Activated CD4-positive, alpha-beta T cell treated with anti-CD3 and anti-CD28 coated beads, Interleukin-2, amount 50 U/mL, for 24 hours (primary cell): ENCODE measurements around the gene RMND5B.
"Not testable (repeated sequence)": the region's sequence is repeated elsewhere in the genome, so short reads cannot be mapped to it uniquely, and the experiment has no call there.

Experiments used
- DNase-seq, 2 donors: peaks; one replicate each; pipeline ENCODE4 v3.0.0-alpha.2; 2020; ENCODE audit warnings: low read depth in 1 of 2, low spot score in 1 of 2

Gene RMND5B

DNA sequence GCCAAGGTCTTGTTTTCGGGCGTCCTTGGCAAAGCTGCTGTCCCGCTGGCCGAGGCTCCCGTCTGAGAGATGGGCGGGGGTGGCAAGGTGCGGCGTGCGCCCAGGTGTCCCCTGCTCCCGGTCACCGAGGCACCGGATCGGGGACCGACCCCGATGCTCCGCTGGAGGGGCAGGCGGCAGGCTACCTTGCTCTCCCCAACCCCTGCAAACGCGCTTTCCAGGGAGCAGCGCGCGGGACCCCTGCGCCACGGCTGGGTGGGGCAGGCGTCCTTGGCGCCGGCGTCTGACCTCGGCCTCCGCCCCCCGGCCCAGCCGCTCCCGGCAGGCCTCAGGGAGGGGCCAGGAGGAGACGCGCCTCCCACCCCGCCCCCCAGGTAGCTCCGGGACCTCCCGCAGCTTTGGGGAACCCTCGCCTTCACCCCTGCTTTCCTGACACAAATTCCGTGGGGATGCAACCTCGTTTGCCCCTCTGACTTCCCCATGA is 16.9 kb upstream of the RMND5B start:
- no peak for DNase-seq

DNA sequence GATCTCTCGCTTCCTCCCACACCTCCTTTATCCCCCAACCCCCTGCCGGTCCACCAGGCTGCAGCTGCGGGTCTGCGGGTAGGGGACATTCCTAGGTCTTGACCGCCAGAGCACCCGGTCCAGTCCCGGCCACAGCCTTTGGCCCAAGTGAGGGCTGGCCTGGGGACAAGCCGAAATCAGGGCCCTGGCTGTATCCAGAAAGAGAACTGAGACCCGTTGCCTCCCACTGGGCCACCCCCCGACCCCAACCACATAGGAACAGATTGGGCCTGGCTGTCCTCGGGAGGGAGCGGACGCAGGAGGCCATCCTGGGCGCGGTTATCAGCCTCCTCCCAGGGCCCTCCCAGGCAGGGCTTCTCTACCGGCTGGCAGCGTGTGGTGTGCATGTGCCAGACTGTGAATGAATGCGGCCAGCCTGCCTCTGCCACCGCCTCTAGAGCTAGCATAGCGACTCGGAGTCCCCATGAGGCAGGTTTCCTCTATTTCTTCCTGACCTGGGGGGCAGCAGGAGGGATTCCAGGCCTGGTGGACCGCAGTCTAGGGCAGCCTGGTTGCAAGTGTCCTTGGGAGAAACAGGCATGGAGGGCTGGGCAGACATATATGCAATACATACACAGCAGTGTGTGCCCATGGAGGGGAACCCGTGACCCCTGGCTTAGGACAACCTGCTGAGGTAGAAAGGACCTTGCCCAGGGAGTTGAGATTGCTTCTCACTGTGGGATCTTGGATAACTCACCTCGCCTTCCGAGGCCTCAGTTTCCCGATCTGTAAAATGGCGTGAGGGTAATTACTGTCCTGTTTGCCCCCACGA is 16.3 kb upstream of the RMND5B start:
- no peak for DNase-seq

DNA sequence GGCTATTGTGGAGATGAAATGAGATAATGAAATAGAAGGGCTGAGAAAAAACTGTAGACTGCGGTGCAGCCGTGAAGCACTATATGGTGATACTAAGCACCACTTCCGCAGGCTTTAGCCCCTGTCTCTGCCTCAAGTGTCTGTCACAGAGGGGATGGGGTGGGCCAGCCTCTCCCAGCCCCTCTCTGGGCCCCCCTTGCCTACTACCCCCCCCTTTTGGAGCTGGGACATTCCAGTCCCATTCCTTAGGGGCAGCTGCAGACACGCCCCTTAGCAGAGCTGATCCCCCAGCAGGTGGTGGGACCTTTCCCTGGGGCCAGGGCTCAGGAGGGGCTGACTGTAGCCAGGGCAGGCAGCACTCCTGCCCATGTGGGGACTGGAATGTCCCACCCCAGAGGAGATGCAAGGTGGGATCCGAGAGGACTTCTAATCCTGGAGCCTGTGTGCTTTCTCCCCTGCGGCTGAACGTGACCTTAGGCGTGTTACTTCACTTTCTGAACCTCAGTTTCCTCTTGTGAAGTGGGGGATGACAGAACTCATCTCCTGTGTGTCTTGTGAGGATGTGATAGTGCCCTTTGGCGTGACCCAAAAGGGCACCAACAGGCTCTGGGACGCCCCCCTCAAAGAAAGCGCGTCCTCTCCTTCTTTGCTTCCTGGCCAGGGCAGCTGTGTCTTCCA is 15.5 kb upstream of the RMND5B start:
- no peak for DNase-seq

DNA sequence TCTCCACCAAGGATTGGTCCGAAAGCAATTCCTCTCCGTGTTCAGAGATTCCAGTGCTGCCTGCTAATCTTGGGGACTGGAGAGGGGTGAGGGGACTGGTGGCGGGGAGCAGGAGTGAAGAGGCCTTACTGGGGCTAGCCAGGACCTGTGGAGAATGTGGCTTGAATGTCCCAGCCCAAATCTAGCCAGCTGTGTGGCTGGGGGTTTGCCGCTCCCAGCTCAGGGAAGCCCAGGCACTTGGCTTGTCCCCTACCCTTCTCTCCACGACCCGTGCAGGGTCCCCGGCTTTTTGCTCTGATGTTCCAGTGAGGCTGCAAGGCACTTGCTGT is 15.0 kb upstream of the RMND5B start:
- DNase-seq = no peak

DNA sequence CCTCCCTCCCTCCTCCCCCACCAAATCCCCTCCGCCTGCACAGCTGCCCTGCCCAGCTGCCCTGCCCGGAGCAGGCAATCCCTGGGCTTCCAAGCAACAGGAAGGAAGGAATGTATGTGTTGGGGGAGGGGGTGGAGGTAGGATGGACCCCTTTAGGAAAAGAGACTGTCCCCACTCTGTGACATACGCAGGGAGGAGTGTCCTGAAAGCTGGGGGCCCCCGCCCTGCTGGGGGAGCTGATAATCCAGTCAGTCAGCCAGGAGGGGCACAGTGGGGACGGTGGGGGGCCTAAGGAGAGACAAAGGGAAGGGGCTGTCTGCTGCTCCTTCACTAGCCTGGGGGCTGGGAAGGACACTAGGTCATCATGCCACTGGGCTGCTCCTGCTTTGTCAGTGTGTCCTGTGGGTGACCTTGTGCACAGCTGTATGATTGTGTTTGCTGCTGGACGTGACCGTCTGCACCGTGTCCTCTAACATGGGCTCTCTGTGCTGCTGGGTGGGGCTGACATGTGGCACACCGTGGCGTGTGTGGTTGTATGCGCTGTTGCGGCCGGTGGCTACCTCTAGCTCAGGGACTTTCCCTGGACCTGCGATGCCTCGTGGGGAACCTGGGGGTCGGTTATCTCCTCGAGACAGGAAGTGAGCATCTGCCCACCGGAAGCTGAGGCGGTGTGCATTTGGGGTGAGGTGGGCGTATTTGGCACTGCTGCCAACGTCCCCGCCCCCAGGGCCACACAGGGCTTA is 14.5 kb upstream of the RMND5B start:
- DNase-seq = no peak

DNA sequence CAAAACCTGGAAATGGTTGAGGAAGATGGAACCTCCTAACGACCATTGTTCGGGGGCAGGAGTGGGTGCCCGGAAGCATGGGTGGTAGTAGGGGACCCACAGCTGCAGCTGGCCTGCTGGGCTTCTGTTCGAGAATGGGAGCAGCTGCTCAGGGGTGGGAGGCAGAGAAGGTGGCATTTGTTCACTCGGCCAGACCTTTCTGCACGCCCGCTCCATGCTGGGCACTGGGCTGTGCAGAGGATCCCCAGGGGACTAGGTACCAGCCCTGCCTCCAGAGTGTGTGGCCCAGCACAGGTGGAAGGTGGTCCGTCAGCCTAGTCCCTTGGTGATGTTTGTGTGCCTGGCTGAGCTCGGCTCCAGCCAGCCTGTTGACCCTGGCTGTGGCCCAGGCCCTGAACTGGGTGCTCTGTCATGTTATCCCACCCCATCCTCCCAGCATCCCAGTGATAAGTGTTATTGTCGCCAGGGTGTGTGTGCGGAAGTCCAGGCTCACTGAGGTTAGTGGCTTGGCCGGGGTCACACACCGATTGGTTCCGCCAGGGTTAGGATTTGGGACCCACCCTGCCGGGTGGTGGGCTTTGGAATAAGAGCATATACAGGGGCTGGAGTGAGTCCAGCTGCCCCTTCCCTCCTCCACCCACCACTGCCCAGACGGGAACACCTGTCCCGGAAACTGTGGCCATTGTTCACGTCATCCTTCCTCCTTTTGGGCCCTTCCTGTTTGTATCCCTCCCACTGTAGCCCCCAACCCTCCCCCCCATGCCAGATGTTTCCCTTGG is 12.7 kb upstream of the RMND5B start:
- no peak for DNase-seq

DNA sequence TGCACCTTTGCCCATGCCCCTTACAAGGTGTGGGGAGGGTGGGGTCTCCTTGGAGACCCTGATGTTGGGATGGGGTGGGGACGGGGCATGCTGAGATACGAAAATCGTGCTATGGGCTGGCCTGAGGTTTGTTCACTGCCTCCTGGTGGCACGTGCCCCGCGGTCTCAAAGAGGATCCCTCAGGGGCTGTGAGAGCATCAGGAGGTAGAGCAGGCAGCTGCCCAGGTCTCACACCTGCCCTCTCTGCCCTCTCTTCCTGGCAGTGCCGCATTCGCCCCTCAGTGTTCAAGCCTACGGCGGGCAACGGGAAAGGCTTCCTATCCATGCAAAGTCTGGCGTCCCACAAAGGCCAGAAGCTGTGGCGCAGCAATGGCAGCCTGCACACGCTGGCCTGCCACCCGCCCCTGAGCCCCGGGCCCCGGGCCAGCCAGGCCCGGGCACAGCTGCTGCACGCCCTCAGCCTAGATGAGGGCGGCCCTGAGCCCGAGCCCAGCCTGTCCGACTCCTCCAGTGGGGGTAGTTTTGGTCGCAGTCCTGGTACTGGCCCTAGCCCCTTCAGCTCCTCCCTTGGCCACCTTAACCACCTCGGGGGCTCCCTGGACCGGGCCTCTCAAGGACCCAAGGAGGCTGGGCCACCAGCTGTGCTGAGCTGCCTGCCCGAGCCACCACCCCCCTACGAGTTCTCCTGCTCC is 10.8 kb upstream of the RMND5B start:
- no peak for DNase-seq

DNA sequence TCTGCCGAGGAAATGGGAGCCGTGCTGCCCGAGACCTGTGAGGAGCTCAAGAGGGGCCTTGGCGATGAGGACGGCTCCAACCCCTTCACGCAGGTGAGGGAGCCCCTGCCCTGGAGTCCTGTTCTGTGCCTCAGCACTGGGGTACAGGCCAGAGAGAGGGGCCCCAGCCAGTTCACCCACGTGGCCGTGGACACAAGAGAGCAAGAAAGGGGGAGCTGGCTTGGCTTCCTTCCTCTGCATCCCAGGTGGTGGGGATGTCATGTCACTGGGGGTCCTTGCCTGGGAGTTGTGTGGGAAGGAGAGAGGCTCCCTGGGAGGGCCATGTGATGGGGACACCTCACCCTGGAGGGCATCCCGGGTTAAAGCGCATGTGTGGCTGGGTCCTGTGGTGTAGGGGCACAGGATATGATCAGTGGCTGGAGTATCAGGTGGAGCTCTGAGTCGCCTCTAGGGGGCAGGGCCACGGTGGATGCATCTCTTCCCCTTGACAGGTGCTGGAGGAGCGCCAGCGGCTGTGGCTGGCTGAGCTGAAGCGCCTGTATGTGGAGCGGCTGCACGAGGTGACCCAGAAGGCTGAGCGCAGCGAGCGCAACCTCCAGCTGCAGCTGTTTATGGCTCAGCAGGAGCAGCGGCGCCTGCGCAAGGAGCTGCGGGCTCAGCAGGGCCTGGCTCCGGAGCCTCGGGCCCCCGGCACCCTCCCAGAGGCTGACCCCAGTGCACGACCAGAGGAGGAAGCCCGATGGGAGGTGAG is 10.0 kb upstream of the RMND5B start:
- DNase-seq = peak; percentile 44 to 75

DNA sequence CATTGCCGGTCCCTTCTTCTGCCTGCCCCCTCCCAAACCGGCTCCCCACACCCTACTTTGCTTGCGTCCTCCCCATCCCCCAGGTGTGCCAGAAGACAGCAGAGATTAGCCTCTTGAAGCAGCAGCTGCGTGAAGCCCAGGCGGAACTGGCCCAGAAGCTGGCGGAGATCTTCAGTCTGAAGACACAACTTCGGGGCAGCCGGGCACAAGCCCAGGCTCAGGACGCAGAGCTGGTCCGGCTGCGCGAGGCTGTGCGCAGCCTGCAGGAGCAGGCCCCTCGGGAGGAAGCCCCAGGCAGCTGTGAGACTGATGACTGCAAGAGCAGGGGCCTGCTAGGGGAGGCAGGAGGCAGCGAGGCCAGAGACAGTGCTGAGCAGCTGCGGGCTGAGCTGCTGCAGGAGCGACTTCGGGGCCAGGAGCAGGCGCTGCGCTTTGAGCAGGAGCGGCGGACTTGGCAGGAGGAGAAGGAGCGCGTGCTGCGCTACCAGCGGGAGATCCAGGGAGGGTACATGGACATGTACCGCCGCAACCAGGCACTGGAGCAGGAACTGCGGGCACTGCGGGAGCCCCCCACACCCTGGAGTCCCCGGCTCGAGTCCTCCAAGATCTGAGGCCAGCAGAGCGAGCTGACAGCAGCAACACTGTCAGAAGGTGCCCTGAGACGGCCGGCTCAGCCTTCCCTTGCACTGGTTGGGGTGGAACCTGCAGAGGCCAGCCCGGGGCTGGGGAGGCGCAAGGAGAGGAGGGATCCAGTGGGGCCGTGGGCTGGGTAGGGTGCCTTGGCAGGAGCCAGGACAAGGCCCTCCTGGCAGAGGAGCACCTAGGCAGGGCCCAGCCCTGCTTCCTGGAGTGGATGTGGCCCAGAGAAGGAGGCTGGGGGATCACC is 9.2 kb upstream of the RMND5B start:
- no peak for DNase-seq

DNA sequence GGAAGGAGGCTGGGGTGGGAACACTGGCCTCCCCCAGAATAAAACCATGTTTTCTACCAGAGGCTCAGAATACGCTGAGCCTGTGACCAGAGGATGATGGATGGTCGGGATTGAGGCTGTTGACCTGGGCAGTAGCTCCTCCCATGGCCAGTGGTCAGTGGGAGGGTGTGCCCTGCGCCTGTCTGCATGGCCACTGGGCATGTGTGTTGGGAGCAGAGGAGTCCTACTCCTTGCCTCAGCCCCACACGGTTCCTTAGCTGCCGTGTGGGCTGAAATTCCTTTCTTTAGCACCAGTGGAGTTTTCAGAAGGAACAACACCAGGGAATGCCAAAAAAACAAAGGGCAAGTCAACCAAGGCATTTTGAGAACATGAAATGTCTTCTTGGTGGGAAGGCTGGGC is 8.5 kb upstream of the RMND5B start:
- no peak for DNase-seq

DNA sequence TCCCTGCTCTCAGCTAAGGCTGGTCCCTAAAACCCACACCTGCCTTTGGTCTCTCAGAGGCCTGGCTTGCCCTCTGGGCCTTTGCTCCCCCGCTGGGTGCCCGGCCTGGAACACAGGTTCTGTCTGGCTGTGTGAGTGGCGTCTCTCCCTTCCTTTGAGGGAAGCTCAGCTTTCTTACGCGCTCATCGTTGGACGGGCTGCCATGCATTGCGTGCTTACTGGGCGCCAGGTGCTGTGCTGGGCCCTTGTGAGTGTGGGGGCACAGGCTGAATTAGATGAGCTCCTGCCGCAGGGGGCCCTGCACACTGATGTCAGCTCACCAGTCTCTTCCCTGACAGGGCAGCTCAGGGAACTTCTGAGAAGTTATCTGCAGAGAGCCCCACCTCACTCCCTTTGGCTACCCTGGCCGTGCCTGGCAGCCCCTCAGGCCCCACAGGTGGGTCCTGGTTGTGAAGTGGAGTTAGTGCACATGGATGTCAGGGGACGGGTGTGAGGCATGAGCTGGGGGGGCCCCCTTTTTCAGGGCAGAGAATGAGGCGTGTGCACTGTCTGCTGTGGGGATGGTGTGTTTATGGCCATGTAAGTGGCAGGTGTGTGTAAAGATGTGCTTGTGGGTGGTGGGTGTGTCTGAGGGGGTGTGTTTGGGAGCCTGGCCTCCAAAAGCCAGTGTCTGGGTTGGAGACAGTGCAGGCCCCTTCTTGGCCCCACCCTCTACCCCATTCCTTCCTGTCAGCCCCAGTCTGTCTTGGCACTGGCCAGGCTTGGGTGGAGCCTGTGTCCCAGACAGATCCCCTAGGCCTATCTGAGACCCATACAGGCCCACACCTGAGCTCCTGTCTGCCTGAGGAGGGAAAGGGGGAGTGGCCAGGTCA is 7.5 kb upstream of the RMND5B start:
- no peak for DNase-seq

DNA sequence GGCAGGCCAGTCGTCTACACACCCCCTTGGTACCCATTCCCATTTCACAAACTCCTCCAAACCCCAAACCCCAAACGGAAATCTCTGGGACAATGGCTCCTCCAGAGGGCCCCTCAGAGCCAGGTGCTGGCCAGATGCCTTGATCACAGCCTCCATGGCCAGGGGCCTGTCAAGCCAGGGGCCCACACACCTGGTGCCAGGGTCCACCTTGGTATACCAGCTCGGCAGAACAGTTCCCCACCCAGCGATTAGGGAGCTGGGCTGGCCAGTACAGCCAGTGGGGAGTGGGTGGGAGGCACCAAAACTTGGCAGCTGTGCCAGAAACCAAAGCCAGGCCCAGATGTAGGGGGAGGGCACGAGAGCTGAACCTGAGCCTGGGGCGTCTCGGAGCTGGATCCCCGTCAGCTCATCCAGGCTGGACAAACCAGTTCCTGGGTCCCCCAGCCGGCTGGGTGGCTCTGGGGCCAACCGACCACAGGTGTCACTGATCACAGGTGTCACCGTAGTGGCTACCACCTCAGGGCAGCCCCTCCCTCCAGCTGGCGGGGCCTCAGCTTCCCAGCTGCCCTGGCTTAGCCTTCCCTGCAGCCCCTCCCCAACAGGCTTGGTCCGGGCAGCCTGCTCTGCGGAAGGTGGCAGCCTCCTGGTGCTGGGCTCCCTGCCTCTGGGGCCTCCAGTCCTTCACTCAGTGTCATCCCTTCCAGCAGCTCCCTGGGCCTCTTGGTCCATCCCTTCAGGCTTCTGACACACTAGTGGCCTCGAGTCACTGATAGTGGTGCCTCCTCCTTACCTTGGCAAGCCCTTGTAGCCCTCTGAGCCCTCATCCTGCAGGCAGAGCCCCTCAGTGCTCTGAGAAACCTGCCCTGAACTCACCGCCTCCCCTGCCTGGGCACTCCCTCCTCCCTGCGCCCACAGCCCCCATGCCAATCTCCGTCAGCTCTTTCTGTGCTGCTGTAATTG is 6.6 kb upstream of the RMND5B start:
- no peak for DNase-seq

DNA sequence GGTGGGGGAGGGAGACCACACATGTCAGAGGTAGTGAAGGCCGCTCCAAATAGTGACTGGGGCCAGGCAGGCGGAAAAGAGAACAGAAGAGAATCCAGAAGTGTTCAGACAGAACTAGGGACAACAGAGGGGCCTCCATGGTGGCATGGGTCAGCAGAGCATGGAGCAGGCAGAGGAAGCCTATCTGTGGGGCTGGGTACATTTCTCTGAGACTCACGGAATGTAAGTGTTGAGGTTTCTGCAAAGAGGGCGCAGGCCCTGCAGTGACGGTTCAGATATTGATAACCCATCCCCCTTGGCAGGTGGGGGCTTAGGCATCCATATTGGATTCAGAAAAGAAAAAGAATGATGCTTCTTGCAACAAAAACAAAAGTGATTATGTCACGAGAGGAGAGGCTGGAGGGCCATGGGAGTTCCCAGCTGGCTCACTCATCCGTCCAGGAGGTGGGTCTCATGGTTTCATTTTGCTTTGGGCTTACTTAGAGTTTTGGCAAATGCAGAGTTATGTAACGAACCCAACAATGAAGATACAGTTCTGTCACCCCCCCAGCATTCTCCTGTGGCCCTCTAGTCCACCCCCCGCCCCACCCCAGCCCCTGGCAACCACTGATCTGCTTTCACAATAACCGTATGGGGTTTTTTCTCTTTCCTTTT is 5.4 kb upstream of the RMND5B start:
- DNase-seq = no peak

DNA sequence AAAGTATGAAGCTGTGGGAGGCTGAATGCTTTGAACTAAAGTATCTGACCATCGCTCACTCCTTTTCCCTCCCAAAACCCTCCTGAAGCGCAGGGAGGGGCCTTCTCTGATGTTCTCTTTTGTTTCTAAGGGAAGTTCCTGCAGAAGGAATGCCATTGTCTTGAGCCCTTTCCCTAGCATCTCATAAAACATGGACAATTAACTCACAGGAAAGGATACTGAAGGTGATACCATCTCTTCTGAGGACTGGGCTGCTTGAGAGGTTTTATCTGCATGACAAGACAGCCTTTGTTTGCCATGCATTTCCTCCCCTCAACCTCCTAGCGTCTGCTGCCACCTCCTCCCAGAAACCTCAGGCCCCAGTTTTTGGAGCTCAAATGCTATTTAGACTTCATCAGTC is 4.3 kb upstream of the RMND5B start:
- DNase-seq = no peak

DNA sequence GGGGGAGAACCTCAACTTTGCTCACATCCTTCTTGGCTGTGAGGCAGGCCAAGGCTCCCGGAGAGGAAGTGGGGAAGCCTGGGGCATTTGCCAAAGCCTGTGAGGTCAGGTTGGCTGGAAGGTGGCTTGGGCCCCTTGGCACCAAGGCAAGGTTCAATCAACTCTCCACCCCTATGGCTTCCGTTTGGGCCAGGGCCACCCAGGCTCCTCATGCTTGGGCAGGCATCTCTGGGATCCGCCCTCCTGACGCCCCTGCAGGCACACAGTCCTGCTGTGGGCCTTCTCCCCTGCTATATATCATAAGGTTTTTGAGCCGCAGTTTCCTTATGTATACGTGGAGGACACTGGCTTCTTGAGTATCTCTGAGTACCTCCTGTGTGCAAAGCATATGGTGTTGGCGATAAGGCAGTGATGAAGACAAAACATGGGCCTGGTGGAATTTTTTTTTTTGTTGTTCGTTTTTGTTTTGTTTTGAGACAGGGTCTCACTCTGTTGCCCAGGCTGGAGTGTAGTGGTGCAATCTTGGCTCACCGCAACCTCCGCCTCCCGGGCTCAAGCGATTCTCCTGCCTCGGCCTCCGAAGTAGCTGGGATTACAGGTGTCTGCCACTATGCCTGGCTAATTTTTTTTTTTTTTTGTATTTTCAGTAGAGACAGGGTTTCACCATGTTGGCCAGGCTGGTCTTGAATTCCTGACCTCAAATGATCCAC is 3.4 kb upstream of the RMND5B start:
- not testable (repeated sequence) for DNase-seq

DNA sequence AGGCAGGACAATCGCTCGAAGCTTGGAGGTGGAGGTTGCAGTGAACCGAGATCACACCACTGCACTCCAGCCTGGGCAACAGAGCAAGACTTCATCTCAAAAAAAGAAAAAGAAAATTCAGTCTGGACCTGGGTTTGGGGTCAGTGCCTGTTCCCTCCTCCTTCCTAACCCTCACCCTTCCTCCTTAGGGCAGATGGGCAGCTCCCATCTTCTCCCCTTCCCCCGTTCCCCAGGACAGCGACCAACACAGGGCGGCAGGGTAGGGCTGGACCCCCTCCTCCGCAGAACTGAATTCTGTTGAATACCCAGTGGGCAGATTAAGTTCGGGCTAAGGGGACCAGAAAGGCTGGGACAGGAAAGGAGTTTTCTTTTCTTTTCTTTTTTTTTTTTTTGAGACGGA is 1.5 kb upstream of the RMND5B start:
- DNase-seq = no peak
